Activated T-helper 1 cell treated with anti-CD3 and anti-CD28 coated beads, Interleukin-2, amount 50 U/mL, for 16 hours (primary cell): ENCODE data around the gene BCL2.

Experiments used
- DNase-seq, 2 donors: peaks; one replicate each; pipeline ENCODE4 v3.0.0-alpha.2; 2020; ENCODE audit warnings: low read depth in 1 of 2, low spot score in 1 of 2

Gene BCL2

DNA sequence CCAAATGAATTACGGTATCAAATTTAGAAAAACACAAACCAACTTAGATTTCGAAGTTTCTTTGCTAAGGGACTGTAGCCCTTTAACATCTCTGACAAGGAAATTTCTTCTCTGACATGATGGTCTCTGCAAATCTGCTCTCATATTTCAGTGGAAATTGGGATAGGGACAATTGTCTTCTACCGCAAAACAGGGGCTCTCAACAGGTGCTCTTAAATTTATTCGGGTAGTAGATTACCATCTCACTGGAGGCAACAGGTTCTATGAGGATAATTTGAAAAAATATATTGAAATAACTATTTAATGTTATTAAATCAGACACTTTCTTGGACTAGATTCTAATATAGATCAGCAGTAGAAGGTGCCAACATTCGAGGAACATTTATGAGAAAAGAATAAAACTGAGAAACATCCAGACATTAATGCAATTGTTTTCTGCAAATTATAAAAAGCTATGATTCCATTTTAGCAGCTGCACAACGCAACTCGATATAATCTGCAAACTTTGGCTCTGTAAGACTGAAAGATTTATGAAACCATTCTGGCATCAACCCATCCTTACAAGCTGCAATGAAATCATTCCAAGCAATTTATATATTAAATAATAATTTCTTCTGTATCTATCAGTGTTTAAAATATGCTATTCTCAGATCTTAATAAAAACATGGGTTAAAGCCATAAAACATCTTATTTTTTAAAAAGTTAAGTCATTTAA, 10.0 kb upstream of the BCL2 start:
- DNase-seq = no peak

DNA sequence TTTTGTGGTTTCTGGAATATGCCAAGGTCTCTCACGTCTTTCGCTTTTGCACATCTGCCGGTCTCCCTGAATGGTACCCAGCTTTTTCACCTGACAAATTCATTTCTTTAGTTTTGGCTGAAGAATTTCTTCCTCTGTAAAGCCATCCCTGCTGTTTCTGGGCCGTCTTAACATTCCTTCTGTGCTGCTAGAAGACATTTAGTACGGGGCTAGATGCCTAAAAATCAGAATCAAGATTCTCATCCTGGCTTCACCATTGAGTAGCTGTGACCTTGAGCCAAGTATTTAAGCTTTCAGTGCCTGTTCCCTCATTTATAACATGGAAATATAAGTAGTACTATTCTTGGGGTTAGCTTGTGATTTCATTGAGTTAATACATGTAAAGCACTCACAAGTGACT, 6.4 kb upstream of the BCL2 start:
- no peak for DNase-seq

DNA sequence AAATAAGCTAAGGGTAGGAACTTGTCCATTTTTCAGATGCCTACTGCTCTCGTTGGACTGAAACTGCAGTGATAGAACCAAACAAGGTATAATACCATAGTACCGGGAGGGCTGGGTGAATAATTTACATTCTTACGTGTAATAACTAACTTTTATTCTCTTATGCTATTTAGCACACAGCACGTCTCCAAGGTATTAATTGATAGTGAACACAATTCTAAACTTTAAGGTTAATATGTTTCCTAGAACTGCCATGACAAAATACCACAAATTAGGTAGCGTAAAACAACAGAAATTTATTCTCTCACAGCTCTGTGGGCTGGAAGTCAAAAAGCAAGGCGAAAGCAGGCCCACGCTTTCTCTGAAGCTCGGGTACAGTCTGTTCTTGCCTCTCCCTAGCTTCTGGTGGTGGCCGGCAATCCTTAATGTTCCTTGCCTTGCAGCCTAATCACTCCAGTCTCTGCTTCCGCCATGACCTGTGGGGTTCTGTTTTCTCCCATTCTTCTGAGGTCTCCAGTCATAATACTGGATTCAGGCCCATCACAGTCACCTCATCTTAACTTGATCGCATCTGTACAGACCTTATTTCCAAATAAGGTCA, 5.6 kb upstream of the BCL2 start:
- no peak for DNase-seq

DNA sequence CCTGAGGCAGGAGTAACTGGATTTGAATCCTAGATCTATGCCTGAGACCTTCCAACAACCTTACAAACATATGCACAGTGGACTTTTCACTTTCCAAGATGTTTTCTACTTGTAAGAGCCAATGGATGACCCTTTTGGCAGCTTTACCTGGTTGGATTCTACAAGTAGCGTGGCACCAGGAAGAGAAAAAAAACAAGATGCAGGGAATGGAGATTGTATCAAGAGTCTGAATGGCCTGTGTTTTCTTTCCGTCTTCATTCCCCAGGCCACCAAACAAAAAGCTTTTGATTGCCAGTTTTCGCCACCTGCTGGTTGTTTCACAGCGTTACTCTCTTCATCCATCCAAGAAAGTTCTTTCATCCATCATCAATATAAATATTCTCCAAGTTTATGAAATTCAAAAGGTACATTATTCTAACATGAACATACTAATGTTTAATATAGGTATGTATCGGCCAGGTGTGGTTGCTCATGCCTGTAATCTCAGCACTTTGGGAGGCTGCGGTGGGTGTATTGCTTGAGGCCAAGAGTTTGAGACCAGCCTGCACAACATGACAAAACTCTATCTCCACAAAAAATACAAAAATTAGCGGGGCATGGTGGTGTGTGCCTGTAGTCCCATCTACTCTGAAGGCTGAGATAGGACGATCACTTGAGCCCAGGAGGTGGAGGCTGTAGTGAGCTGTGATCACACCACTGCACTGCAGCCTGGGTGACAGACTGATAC, 3.5 kb upstream of the BCL2 start:
- peak in 1 of 2 donors; percentile 35 for DNase-seq

DNA sequence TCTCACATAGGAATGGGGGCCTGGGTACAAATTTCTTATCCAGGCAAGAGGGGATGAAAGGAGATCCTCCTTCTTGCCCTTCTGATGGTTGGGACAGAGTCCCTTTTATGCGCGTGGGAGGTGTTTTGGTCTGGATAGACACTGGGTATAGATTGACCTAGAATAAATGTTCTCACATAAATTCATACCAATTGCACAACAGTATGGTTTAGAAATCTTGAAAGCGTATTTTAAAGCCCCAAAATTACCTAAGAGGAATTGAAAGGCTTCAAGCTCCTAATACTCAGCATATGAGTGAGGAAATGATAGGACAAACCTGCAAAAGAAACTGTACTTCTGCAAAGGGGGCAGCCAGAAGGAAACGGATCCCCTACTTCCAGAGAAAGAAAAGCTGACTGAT, 2.6 kb upstream of the BCL2 start:
- no peak for DNase-seq

DNA sequence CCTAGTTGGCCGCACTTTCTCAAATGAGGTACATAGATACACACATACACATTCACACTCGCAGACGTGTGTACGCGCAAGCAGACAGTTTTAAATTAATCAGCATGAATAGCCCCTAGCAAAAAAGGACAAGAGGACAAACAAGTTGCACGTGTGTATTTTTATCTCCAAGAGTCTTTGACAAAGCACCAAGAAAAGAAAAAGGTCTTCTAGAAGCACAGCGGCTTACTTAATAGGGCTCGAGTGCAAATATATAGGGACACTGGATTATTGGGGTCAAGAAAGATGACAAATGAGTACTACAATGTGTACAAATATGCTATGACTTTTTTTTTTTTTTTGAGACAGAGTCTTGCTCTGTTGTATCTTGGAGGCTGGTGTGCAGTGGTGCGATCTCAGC, 1.7 kb upstream of the BCL2 start:
- no peak for DNase-seq

DNA sequence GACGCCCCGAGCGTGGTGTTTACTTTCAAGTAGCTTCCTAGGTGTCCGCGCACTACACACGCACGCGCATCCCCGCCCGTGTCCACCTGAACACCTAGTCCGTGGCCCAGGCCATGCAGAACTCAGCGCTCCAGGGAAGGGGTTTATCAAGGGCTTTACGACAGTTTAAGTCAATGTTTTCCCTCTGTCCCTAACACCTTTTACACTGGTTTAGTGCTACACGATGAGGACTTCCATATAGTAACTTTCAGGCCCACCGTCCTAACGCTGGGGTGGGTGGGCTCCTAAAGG, 1.4 kb upstream of the BCL2 start:
- no peak for DNase-seq

DNA sequence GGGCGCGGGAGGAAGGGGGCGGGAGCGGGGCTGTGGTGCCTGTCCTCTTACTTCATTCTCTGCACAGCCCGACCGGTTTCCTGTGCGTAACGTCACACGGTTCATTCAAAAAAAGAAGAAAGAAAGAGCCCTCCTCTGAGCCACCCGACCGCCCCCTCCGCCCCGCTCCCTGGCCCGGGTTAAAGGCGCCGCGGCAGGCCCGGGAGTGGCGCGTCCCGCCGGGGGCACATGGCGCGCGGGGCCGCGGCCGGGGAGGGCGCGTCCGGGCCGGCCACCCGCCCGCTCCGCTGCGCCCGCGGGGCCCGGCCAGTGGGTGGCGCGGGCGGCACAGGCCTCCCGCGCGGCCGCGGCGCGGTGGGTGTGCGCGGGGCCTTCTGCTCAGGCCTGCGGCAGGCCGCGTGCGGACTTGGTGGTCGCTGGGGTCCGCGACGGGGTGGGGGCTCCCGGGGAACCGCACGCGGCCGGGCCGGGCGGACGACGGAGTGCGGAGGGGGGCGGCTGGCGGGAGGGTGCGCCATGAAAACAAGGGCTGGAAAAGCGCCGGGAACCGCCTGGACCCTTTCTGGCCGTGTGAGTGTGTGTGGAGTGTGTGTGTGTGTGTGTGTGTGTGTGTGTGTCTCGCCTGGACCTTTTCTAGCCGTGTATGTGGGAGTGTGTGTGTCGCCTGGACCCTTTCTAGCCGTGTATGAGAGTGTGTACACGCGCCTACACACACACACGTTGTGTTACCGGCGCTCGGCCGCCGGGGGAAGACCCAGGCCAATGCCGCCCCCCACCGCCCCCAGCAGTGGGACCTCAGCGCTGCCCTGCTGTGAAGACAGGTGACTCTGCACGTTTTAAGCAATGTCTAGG, 780 bp upstream of the BCL2 start:
- peak; percentile 75 to 78 for DNase-seq

DNA sequence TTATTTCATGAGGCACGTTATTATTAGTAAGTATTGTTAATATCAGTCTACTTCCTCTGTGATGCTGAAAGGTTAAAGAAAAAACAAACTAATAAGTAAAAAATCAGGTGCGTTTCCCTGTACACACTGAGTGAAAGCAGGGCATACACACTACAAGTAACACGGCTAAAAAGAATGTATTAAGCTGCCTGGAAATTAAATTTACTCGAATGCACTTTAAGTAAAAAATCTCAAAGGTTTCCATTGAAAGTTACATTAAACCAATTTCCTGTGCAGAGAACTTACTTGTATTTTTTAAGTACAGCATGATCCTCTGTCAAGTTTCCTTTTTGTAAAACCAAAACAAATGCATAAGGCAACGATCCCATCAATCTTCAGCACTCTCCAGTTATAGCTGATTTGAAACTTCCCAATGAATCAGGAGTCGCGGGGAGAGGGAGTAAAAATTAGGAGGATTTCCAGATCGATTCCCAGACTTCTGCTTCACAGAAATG, 633 bp downstream of the BCL2 start:
- no peak for DNase-seq

DNA sequence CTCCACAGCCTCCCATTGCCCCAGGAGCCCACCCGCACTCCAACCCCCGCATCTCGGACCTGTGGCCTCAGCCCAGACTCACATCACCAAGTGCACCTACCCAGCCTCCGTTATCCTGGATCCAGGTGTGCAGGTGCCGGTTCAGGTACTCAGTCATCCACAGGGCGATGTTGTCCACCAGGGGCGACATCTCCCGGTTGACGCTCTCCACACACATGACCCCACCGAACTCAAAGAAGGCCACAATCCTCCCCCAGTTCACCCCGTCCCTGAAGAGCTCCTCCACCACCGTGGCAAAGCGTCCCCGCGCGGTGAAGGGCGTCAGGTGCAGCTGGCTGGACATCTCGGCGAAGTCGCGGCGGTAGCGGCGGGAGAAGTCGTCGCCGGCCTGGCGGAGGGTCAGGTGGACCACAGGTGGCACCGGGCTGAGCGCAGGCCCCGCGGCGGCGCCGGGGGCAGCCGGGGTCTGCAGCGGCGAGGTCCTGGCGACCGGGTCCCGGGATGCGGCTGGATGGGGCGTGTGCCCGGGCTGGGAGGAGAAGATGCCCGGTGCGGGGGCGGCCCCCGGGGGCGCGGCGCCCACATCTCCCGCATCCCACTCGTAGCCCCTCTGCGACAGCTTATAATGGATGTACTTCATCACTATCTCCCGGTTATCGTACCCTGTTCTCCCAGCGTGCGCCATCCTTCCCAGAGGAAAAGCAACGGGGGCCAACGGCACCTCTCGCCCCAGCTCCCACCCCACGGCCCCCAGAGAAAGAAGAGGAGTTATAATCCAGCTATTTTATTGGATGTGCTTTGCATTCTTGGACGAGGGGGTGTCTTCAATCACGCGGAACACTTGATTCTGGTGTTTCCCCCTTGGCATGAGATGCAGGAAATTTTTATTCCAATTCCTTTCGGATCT, 1.3 kb downstream of the BCL2 start:
- peak; percentile 61 to 75 for DNase-seq

DNA sequence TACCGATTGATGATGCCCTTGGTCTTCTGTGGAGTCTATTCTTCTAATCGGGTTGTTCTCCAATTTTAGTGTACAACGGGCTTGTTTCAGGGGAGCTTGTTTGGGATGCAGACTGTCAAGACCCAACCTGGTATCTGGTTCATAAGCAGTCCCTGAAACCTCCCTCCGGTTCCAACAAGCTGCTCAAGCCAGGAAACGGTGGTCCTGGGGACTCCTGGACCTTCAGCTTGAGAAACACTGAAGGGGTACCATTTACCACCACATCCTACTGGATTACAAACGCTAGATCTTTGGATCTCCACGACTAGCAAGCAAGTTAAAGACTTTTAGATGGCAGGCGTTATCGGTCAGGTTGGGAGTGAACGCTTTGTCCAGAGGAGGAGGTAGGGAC, 2.0 kb downstream of the BCL2 start:
- no peak for DNase-seq

DNA sequence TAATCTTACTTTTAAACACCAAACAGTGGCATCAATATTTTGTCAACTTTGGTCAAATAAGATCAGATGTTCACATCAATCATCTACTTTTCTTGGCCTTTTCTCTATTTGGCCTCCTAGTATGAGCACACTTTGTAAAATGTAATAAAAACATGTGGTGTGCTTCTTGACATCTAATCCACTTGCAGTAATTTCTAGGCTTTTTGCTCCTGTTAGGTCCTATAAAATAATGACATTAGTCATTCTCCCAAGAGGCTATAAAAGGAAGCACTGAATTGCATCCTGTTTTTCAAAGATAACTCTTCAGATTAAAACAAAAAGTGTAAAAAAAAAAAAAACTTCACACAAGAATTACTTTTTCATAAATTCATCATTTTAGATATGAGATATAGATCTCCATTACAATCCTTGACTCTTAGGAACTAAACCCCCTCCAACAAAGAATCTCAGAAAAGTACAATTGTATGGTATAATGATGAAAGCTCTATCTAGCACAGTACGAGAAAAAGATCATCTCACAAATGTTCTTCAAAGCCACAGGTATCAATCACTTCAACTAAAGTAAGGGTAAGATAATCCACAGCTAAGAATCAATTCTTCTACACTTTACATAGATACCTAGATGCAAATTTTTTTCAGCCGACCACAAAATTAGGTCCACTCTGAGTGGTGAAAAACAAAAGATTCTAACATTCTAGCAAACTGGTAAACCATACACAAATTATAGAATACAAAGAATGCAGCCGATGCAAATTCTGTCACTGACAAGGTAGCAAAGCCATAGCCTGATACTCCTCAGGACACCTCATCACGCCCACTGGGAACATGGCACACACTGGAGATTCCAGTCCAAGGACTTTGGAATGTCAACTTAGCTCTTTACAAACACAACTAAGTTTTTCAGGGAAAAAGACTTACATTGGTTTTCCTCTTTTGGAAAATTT, 2.7 kb downstream of the BCL2 start:
- DNase-seq = no peak

DNA sequence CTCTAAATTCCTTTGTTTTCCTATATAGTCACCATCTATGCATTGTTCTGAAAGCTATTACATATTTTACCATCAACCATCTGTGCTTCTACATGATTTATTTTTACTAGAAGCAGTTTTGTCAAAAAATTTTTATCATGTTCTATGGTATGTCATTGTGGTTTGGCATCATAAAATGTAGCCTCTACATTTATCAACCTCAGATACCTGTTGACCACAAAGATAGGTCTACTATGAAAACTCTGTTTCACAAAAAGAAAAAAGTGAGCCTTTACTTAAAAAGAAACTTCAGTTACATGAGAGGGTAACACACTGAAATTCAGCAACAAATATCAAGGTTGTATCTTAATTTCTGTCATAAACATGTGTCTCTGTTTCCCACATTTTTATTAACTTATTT, 3.7 kb downstream of the BCL2 start:
- no peak for DNase-seq

DNA sequence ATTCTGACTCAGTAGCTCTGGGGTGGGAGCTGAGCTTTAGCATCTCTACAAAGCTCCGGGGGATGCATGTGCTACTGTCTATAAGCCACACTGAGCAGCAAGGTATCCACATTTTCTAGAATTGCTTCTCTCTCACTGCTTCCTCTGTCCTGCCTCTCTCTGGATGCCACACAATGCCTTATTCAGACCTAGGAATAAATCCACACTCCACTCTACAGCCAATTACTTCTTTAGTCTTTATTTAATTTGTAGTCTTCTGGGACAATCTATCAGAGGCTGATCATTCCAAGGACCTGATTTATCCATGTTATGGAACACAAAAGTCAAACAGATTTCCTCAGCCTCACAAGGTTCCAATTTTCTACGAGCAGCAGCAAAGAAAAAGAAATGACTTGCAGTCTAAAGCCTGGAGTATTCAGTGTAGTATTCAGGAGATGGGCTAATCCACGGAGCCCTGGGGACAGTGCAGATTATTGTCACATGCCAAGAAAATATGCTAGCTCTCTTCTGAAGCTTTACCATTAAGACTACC, 4.4 kb downstream of the BCL2 start:
- DNase-seq = no peak

DNA sequence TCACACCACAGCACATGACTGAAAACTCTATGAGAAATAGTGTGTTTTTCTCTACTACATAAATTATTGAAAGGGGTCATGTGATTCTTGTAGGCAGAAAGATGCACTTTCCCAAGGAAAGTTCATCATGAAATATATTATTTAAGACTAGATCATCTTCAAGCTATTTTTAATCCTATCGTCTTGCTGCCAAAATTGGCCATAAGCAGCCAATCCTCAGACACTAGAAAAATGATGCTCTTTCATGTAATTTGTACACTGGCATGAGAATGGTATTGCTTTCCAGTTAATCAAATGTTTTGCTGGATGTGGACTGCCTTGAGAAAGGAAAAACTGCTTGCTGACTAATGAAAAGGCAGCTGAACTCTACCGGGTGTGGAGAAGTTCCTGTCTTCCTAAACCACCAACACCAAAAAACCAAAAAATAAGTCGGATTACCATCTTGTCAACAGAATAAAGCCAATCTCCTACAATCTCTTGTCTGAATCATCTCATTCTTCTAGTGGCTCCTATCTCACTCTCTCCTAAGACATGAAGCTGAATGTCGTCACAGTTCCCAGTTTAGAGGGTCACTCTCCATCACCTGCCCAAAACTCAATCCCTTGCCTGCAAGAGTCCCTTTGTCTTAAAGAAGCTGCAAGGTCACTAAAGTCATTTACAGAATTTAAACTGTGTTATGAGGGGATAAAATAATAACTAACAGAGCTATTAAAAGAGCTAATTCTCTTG, 5.3 kb downstream of the BCL2 start:
- DNase-seq = no peak

DNA sequence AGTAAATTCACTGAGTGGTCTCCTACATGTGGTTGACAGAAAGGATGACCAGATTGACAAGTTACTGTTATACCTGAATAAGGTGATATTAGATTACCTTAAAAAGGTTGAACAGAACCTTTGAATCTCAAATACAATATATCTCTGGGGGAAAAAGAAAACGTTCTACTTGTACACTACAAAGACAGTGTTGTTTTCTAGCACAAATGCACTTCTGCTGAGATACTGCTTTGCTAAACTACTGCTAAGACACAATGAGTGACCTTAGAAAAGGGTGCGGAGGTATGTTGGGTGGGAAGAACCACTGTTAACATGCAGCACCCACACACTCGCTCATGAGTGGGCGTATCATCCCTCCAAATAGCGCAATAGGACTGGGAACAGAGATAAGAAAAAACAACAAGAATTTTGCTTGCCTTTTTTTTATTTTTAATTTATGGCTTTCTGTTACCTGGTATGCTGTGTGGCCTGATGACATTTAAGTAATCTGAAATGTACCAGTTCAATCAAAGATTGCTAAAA, 6.1 kb downstream of the BCL2 start:
- DNase-seq = no peak

DNA sequence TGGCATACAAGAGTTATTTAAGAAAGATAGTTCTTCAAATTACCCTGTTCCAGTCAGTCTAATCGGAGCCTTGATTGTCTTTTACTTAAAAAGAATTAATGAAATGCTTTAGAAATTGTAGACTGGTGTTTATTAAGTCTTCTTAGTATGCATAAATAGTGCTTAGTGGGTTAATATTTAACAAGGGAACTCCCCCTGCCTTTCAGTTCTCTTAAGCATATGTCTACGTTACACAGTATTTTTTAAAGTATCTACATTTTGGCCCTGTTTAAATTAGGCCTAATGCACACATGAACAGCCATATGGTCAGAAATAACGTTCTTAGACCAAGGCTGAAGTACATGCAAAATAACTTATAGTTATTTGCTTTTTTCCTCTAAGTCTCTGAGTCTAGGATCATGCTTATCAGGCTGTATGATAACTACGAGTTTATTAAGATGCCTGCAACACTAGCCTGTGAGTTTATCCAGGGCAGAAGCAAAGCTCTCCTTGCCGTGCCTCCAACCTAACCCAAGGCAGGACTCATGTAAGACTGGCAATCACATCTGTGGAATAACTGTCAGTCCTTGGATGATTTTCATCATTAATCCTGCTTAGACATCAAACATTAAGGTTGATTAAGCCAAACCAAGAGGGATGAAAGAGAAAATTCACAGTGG, 6.7 kb downstream of the BCL2 start:
- DNase-seq = no peak

DNA sequence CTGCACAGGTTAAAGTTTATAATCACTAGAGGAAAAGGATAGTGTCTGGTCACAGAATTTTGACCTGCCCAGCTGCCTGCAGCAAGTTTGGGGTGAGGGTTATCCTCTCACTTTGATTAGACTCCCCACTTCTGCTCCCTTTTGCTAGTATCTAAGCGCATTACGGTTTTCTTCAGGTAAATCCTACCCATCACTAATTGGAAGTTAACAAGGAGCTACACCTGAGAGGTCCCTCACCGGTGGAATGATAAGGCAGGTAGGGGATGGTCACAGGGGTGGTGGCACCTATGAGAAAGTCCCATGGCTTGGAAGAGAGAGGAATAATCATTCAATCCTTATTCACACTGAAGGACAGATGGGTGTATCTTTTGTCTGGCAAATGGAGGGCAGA, 7.6 kb downstream of the BCL2 start:
- no peak for DNase-seq
